Parathyroid adenoma (tissue), 2 donors: Measurements from ENCODE around the gene TMEM131L.

Experiments used
- H2AFZ ChIP-seq: fragments of 300-600 bp; sonication (generic); one replicate; pipeline ENCODE4 v1.7.0; 2017; ENCODE audit warnings: antibody characterized with exemption, mild to moderate bottlenecking
- H3K27ac ChIP-seq: fragments of 300-600 bp; sonication (generic); one replicate; pipeline ENCODE4 v1.7.0; 2017
- H3K27me3 ChIP-seq: fragments of 300-600 bp; sonication (generic); one replicate; pipeline ENCODE4 v1.7.0; 2017; ENCODE audit warnings: low read length; ENCODE audit not compliant: control insufficient read depth, insufficient read depth
- H3K36me3 ChIP-seq: fragments of 300-600 bp; sonication (generic); one replicate; pipeline ENCODE4 v1.7.0; 2017; ENCODE audit warnings: low read length; ENCODE audit not compliant: control insufficient read depth, insufficient read depth
- H3K4me1 ChIP-seq: fragments of 300-600 bp; sonication (generic); one replicate; pipeline ENCODE4 v1.7.0; 2017; ENCODE audit warnings: control low read depth
- H3K4me2 ChIP-seq: fragments of 300-600 bp; sonication (generic); one replicate; pipeline ENCODE4 v1.7.0; 2017; ENCODE audit warnings: low read length
- H3K4me3 ChIP-seq: fragments of 300-600 bp; sonication (generic); one replicate; pipeline ENCODE4 v1.7.0; 2017; ENCODE audit warnings: low read depth, low read length
- H3K79me2 ChIP-seq: fragments of 300-600 bp; sonication (generic); one replicate; pipeline ENCODE4 v1.7.0; 2017; ENCODE audit warnings: control low read depth
- H3K9ac ChIP-seq: fragments of 300-600 bp; sonication (generic); one replicate; pipeline ENCODE4 v1.7.0; 2017; ENCODE audit warnings: mild to moderate bottlenecking
- H3K9me3 ChIP-seq: fragments of 300-600 bp; sonication (generic); one replicate; pipeline ENCODE4 v1.7.0; 2017; ENCODE audit warnings: low read length; ENCODE audit not compliant: control insufficient read depth
- CTCF ChIP-seq: fragments of 300-600 bp; sonication (generic); IDR thresholded peaks from one replicate; pipeline ENCODE4 v1.7.0; 2017; ENCODE audit warnings: antibody characterized with exemption, mild to moderate bottlenecking
- donor health status: primary hyperparathyroidism.

The TMEM131L gene

GRCh38 chr4:153577053-153577452, 110.9 kb downstream of the TMEM131L start:
- Histone ChIP-seq H3K79me2 (no peaks in the 10 kb centered on the region), H3K9ac (no peak overlapping the region), H3K4me1 (no peaks in the 10 kb centered on the region), H3K36me3 (no peaks in the 10 kb centered on the region), H3K27ac (no peak overlapping the region), H3K27me3 (no peaks in the 10 kb centered on the region), H3K9me3 (no peaks in the 10 kb centered on the region), H3K4me3 (no peak overlapping the region), H2AFZ (no peak overlapping the region), H3K4me2 (no peak overlapping the region)
- no peak for TF ChIP-seq CTCF

DNA sequence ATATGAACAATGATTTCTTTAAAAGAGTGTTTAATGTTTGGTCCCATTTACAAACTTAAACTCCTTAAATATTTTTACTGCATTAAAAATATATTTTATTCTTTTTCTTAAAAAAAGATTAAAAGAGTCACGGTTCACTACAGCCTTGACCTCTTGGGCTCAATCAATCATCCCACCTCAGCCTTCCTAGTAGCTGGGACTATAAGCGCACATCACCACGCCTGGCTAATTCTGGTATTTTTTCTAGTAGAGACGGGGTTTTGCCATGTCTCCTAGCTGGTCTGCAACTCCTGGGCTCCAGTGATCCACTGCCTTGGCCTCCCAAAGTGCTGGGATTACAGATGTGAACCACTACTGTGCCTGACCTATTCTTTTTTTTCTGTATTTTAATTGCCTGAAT, 113.2 kb downstream of the TMEM131L start:
- no peaks in the 10 kb centered on the region for H3K27me3 ChIP-seq
- H3K79me2 ChIP-seq: no peaks in the 10 kb centered on the region
- no peak overlapping the region for H3K9ac ChIP-seq
- H3K27ac ChIP-seq: no peak overlapping the region
- no peak overlapping the region for H3K4me2 ChIP-seq
- no peaks in the 10 kb centered on the region for H3K9me3 ChIP-seq
- no peaks in the 10 kb centered on the region for H3K36me3 ChIP-seq
- no peaks in the 10 kb centered on the region for H3K4me1 ChIP-seq
- TF ChIP-seq CTCF: no peak
- no peak overlapping the region for H2AFZ ChIP-seq
- no peak overlapping the region for H3K4me3 ChIP-seq

GRCh38 chr4:153579872-153580271, 113.7 kb downstream of the TMEM131L start:
- no peak for TF ChIP-seq CTCF
- H2AFZ ChIP-seq: no peak overlapping the region
- H3K4me3 ChIP-seq: no peak overlapping the region
- no peaks in the 10 kb centered on the region for H3K9me3 ChIP-seq
- H3K27ac ChIP-seq: no peak overlapping the region
- no peaks in the 10 kb centered on the region for H3K36me3 ChIP-seq
- no peaks in the 10 kb centered on the region for H3K4me1 ChIP-seq
- H3K79me2 ChIP-seq: no peaks in the 10 kb centered on the region
- H3K27me3 ChIP-seq: no peaks in the 10 kb centered on the region
- no peak overlapping the region for H3K4me2 ChIP-seq
- H3K9ac ChIP-seq: no peak overlapping the region

GRCh38 chr4:153582954-153583702, 117.0 kb downstream of the TMEM131L start:
- no peak overlapping the region for H3K27ac ChIP-seq
- H3K27me3 ChIP-seq: no peaks in the 10 kb centered on the region
- no peak overlapping the region for H3K4me3 ChIP-seq
- no peak overlapping the region for H3K9ac ChIP-seq
- H3K4me2 ChIP-seq: no peak overlapping the region
- H3K79me2 ChIP-seq: no peaks in the 10 kb centered on the region
- H3K9me3 ChIP-seq: no peaks in the 10 kb centered on the region
- no peaks in the 10 kb centered on the region for H3K4me1 ChIP-seq
- H3K36me3 ChIP-seq: no peaks in the 10 kb centered on the region
- TF ChIP-seq CTCF: no peak
- H2AFZ ChIP-seq: no peak overlapping the region

DNA sequence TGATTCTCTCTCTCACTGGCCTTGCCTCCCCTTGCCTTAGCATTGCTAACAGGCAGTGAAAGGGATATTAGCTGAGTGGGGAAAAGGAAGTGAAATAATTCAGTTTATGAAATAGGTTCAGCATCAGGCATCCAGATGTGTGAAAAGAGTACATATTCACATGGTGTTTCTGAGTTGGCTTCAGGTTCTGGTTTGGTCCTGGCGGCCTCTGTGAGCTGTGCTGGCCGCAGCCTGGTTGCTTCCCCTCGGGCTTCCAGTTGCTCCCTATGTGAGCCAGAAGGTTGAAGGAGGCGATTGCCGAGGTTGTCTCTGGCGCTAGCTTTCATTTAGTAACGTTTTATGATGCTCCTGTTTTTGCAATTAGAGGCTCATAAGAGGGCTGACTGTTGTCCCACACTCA, 118.9 kb downstream of the TMEM131L start:
- H3K9me3 ChIP-seq: no peaks in the 10 kb centered on the region
- H3K4me1 ChIP-seq: no peaks in the 10 kb centered on the region
- no peaks in the 10 kb centered on the region for H3K36me3 ChIP-seq
- no peak overlapping the region for H3K27ac ChIP-seq
- no peaks in the 10 kb centered on the region for H3K27me3 ChIP-seq
- no peak overlapping the region for H2AFZ ChIP-seq
- no peak overlapping the region for H3K4me3 ChIP-seq
- no peaks in the 10 kb centered on the region for H3K79me2 ChIP-seq
- TF ChIP-seq CTCF: no peak
- no peak overlapping the region for H3K9ac ChIP-seq
- no peak overlapping the region for H3K4me2 ChIP-seq
